ENCODE measurements around the gene SVEP1. TPM values are rescaled to one million over a fixed set of nuclear protein-coding genes. Genes with fewer than 3 reads are reported as not detected.
"Not testable (repeated sequence)": the region's sequence is repeated elsewhere in the genome, so short reads cannot be mapped to it uniquely, and the experiment has no call there.

Gene SVEP1
- total and polyA plus RNA-seq, 2 donors from 2014 or later = 1.1 to 19.3 TPM

DNA sequence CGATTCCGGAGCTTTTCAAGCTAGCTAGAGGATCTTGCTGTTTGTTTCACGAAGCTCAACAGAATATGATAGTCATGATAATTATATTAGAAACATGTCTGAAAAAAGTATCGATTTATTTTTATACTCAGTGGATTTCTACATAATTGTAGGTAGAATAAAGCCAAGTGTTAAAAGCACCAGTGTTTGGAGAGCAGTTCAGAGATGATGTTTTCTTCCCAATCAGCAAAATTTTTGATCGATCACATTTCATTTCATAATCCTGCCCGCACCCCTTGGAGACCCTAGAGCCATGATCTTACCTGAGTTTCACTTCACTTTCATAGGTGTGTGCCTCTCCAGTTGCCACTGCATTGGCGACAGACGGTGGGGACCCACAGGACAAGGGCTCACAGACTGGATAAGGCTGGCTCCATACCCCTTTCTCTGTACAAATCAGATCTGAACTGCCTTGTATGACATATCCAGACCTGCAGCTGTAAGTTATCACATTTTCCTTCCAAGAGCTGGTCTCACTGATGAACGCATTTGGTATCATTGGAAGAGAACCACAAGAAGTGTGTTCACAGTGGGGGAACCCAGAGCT, 173.6 kb downstream of the SVEP1 start:
- no peak overlapping the region for H3K9ac ChIP-seq (ENCODE audit: low read length in 3 of 3)
- intact Hi-C loops (cut with DNase I) = no loop called here
- DNase-seq (no peak), FAIRE-seq (no peak)
- TF ChIP-seq, protein P1, sequence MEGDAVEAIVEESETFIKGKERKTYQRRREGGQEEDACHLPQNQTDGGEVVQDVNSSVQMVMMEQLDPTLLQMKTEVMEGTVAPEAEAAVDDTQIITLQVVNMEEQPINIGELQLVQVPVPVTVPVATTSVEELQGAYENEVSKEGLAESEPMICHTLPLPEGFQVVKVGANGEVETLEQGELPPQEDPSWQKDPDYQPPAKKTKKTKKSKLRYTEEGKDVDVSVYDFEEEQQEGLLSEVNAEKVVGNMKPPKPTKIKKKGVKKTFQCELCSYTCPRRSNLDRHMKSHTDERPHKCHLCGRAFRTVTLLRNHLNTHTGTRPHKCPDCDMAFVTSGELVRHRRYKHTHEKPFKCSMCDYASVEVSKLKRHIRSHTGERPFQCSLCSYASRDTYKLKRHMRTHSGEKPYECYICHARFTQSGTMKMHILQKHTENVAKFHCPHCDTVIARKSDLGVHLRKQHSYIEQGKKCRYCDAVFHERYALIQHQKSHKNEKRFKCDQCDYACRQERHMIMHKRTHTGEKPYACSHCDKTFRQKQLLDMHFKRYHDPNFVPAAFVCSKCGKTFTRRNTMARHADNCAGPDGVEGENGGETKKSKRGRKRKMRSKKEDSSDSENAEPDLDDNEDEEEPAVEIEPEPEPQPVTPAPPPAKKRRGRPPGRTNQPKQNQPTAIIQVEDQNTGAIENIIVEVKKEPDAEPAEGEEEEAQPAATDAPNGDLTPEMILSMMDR (IDR thresholded peaks at IDR 0.05; ENCODE audit: borderline replicate concordance, extremely low read depth, insufficient read depth) = no peak
- no peaks in the 10 kb centered on the region for H3K36me3 ChIP-seq (ENCODE audit: control insufficient read depth in 2 of 3, insufficient read depth in 3 of 3, low read length in 3 of 3)
- no peak overlapping the region for H3K27ac ChIP-seq (ENCODE audit: low read depth in 2 of 2, low read length in 2 of 2)
- H3K4me3 ChIP-seq (ENCODE audit: low read length in 3 of 3) = no peak overlapping the region
- no peaks in the 10 kb centered on the region for H3K27me3 ChIP-seq (ENCODE audit: control insufficient read depth, insufficient read depth, low read length)
- no peaks in the 10 kb centered on the region for H3K4me1 ChIP-seq (ENCODE audit: control insufficient read depth in 2 of 3, insufficient read depth in 2 of 3, low read depth in 1 of 3, low read length in 3 of 3)
- no peaks in the 10 kb centered on the region for H3K9me3 ChIP-seq (ENCODE audit: control insufficient read depth in 2 of 3, insufficient read depth in 1 of 3, low read length in 3 of 3)

DNA sequence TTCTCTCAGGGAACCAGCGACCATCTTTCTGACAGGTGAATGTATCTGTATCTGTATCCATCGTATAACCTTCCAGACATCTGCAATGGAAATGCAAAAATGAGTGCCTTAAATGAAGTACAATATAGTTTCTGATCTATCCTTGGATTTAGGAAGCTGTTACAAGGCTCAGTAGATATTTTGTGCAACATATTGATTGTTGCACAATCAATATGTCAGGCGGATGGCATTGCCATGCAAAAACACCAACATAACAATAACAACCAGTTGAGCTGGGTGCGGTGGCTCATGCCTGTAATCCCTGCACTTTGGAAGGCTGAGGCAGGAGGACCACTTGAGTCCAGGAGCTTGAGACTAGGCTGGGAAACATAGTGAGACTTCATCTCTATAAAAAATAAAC, 175.1 kb downstream of the SVEP1 start:
- TF ChIP-seq, protein P1 (IDR thresholded peaks at IDR 0.05; ENCODE audit: borderline replicate concordance, extremely low read depth, insufficient read depth) = no peak
- Histone ChIP-seq H3K27ac (ENCODE audit: low read depth in 2 of 2, low read length in 2 of 2) (no peak overlapping the region), H3K4me1 (ENCODE audit: control insufficient read depth in 2 of 3, insufficient read depth in 2 of 3, low read depth in 1 of 3, low read length in 3 of 3) (no peaks in the 10 kb centered on the region), H3K36me3 (ENCODE audit: control insufficient read depth in 2 of 3, insufficient read depth in 3 of 3, low read length in 3 of 3) (no peaks in the 10 kb centered on the region), H3K27me3 (ENCODE audit: control insufficient read depth, insufficient read depth, low read length) (no peaks in the 10 kb centered on the region), H3K9me3 (ENCODE audit: control insufficient read depth in 2 of 3, insufficient read depth in 1 of 3, low read length in 3 of 3) (no peaks in the 10 kb centered on the region), H3K9ac (ENCODE audit: low read length in 3 of 3) (no peak overlapping the region), H3K4me3 (ENCODE audit: low read length in 3 of 3) (no peak overlapping the region)
- DNase-seq = no peak
- intact Hi-C loops (cut with DNase I) = no loop called here
- FAIRE-seq = no peak

DNA sequence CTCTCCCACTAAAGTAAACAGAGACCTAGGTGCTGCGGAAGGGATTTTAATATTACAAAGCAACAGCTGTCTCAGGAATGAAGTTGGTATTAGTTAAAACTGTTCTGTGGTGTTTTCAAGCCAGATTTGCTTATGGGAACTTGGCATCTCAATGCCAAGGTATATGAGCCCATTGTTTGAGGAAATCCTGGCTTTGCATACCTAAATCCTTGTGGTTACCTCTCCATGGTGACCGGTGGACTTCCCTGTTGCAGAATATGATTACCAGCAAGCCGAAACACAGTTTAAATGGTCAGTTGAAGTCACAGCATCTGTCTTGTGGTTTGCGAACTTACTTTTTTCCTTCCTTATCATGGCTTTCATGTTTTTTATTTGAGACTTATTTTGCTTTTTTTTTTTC, 179.6 kb downstream of the SVEP1 start:
- FAIRE-seq (no peak), DNase-seq (no peak)
- no peak overlapping the region for H3K9ac ChIP-seq (ENCODE audit: low read length in 3 of 3)
- H3K36me3 ChIP-seq (ENCODE audit: control insufficient read depth in 2 of 3, insufficient read depth in 3 of 3, low read length in 3 of 3) = no peaks in the 10 kb centered on the region
- H3K9me3 ChIP-seq (ENCODE audit: control insufficient read depth in 2 of 3, insufficient read depth in 1 of 3, low read length in 3 of 3) = no peaks in the 10 kb centered on the region
- H3K27ac ChIP-seq (ENCODE audit: low read depth in 2 of 2, low read length in 2 of 2) = no peak overlapping the region
- intact Hi-C loops (cut with DNase I) = no loop called here
- H3K4me3 ChIP-seq (ENCODE audit: low read length in 3 of 3) = no peak overlapping the region
- TF ChIP-seq, protein P1 (IDR thresholded peaks at IDR 0.05; ENCODE audit: borderline replicate concordance, extremely low read depth, insufficient read depth) = no peak
- H3K4me1 ChIP-seq (ENCODE audit: control insufficient read depth in 2 of 3, insufficient read depth in 2 of 3, low read depth in 1 of 3, low read length in 3 of 3) = no peaks in the 10 kb centered on the region
- H3K27me3 ChIP-seq (ENCODE audit: control insufficient read depth, insufficient read depth, low read length) = no peaks in the 10 kb centered on the region

DNA sequence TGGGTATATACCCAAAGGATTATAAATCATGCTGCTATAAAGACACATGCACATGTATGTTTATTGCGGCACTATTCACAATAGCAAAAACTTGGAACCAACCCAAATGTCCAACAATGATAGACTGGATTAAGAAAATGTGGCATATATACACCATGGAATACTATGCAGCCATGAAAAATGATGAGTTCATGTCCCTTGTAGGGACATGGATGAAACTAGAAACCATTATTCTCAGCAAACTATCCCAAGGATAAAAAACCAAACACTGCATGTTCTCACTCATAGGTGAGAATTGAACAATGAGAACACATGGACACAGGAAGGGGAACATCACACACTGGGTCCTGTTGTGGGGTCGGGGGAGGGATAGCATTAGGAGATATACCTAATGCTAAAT, 180.5 kb downstream of the SVEP1 start:
- H3K4me1 ChIP-seq (ENCODE audit: control insufficient read depth in 2 of 3, insufficient read depth in 2 of 3, low read depth in 1 of 3, low read length in 3 of 3); H3K27me3 ChIP-seq (ENCODE audit: control insufficient read depth, insufficient read depth, low read length); H3K9ac ChIP-seq (ENCODE audit: low read length in 3 of 3); FAIRE-seq; intact Hi-C loops (cut with DNase I); H3K27ac ChIP-seq (ENCODE audit: low read depth in 2 of 2, low read length in 2 of 2); H3K36me3 ChIP-seq (ENCODE audit: control insufficient read depth in 2 of 3, insufficient read depth in 3 of 3, low read length in 3 of 3); H3K4me3 ChIP-seq (ENCODE audit: low read length in 3 of 3); H3K9me3 ChIP-seq (ENCODE audit: control insufficient read depth in 2 of 3, insufficient read depth in 1 of 3, low read length in 3 of 3); DNase-seq: not testable (repeated sequence)

Data from kidney (tissue), 14 donors.